Endothelial cell of umbilical vein (primary cell): ENCODE results near the gene JARID2. TPM values are rescaled to one million over a fixed set of nuclear protein-coding genes. Genes with fewer than 3 reads are reported as not detected.

ENCODE experiments used
- BruUV-seq: library from RNA; stranded (reverse); fragments of 400-500 nt; replicated peaks from 2 replicates; lab custom pipeline; 2021; lab: Mats Ljungman, UMichigan
- CTCF ChIA-PET: fragments of 300-600, 350-600 bp; sonication (Branson Sonifier 250); formaldehyde crosslinking; loops from one replicate; lab custom pipeline; 2021; ENCODE audit warnings: antibody characterized with exemption, inconsistent platforms; lab: Charles Lee
- POLR2A ChIA-PET: fragments of 300-600, 350-600 bp; sonication (Branson Sonifier 250); formaldehyde crosslinking; loops from one replicate; lab custom pipeline; 2021; ENCODE audit warnings: antibody characterized with exemption, inconsistent platforms; lab: Charles Lee
- DNase-seq: peaks from one replicate; pipeline ENCODE4 v3.0.0-alpha.2; 2011; ENCODE audit warnings: low read depth, low spot score
- FAIRE-seq: peaks from 2 replicates; lab custom pipeline; 2011; peaks lifted over from hg19 to GRCh38; lab: Jason Lieb, UNC
- H2AFZ ChIP-seq: 2 replicates; pipeline ENCODE4 v1.6.0; 2012; ENCODE audit warnings: low read depth, low read length, control low read depth, inconsistent platforms
- H3K27ac ChIP-seq: 2 replicates; pipeline ENCODE4 v1.5.1; 2011; ENCODE audit warnings: low read depth, mild to moderate bottlenecking, control low read depth, low read length, moderate library complexity; ENCODE audit not compliant: insufficient read depth
- H3K27me3 ChIP-seq, 2 experiments: 2 replicates each; pipeline versions ENCODE4 v1.6.0 to v1.6.1; 2011; ENCODE audit warnings: low read length in 2 of 2, mixed read lengths in 1 of 2; ENCODE audit not compliant: control insufficient read depth in 2 of 2, insufficient read depth in 2 of 2
- H3K36me3 ChIP-seq, 2 experiments: 2 replicates in 1 of 2; 3 replicates in 1 of 2; pipeline ENCODE4 v1.5.1; 2011; ENCODE audit warnings: low read length in 2 of 2, mild to moderate bottlenecking in 1 of 2, moderate library complexity in 1 of 2; ENCODE audit not compliant: control insufficient read depth in 2 of 2, insufficient read depth in 2 of 2; ENCODE audit errors: extremely low read depth in 1 of 2
- H3K4me1 ChIP-seq: 3 replicates; pipeline ENCODE4 v1.5.1; 2011; ENCODE audit warnings: mild to moderate bottlenecking, low read length; ENCODE audit not compliant: control insufficient read depth, insufficient read depth; ENCODE audit errors: extremely low read depth
- H3K4me2 ChIP-seq: 2 replicates; pipeline ENCODE4 v1.6.1; 2011; ENCODE audit warnings: low read length, control low read depth, mixed read lengths; ENCODE audit not compliant: insufficient read depth
- H3K4me3 ChIP-seq, 3 experiments: fragments of 200-600 bp in 1 of 3; sonication (generic), shearing (Covaris generic) in 1 of 3; replicated peaks in 1 of 3; 2 replicates each; pipeline ENCODE4 v1.5.1; 2011 to 2016; ENCODE audit warnings: control low read depth in 3 of 3, low read length in 3 of 3, mild to moderate bottlenecking in 2 of 3, inconsistent platforms in 1 of 3, low read depth in 1 of 3, moderate library complexity in 1 of 3; ENCODE audit not compliant: insufficient read depth in 1 of 3
- H3K79me2 ChIP-seq: 2 replicates; pipeline ENCODE4 v1.6.0; 2012; ENCODE audit warnings: low read length, inconsistent platforms; ENCODE audit not compliant: control insufficient read depth, insufficient read depth
- H3K9ac ChIP-seq: replicated peaks from 2 replicates; pipeline ENCODE3; 2011; ENCODE audit warnings: low read length, control low read depth; ENCODE audit not compliant: insufficient read depth; ENCODE audit errors: extremely low read depth
- H3K9me1 ChIP-seq: replicated peaks from 3 replicates; pipeline ENCODE4 v1.6.0; 2011; ENCODE audit warnings: mild to moderate bottlenecking, low read length; ENCODE audit not compliant: control insufficient read depth, insufficient read depth; ENCODE audit errors: extremely low read depth
- H3K9me3 ChIP-seq: replicated peaks from 2 replicates; pipeline ENCODE4 v1.5.1; 2012; ENCODE audit warnings: low read length, inconsistent platforms; ENCODE audit not compliant: control insufficient read depth, insufficient read depth
- H4K20me1 ChIP-seq: replicated peaks from 2 replicates; pipeline ENCODE3; 2011; ENCODE audit warnings: mild to moderate bottlenecking, low read length; ENCODE audit not compliant: control insufficient read depth, insufficient read depth; ENCODE audit errors: extremely low read depth
- CTCF ChIP-seq, 2 donors: IDR thresholded peaks; 1 replicate in 1 of 2; 2 replicates in 1 of 2; pipeline ENCODE4 v1.5.1; 2011; ENCODE audit warnings: low read length in 2 of 2, mild to moderate bottlenecking in 2 of 2, moderate library complexity in 2 of 2, control low read depth in 1 of 2, inconsistent platforms in 1 of 2, low read depth in 1 of 2; ENCODE audit not compliant: insufficient read depth in 1 of 2; ENCODE audit errors: extremely low read depth in 1 of 2
- EZH2 ChIP-seq: IDR thresholded peaks from 2 replicates; pipeline ENCODE4 v1.6.1; 2012; ENCODE audit warnings: borderline replicate concordance, low read depth, mild to moderate bottlenecking, moderate library complexity, low read length, inconsistent platforms; ENCODE audit not compliant: severe bottlenecking
- FOS ChIP-seq: IDR thresholded peaks from 2 replicates; pipeline ENCODE4 v1.6.1; 2011; ENCODE audit warnings: mild to moderate bottlenecking, low read length, moderate library complexity, borderline replicate concordance; ENCODE audit not compliant: insufficient read depth
- GATA2 ChIP-seq: IDR thresholded peaks from 2 replicates; pipeline ENCODE4 v1.7.0; 2011; ENCODE audit warnings: low read depth, mild to moderate bottlenecking, moderate library complexity, mixed read lengths, low read length; ENCODE audit not compliant: insufficient read length, insufficient read depth
- JUN ChIP-seq: IDR thresholded peaks from 2 replicates; pipeline ENCODE4 v1.6.1; 2011; ENCODE audit warnings: borderline replicate concordance, low read depth; ENCODE audit not compliant: insufficient read length, insufficient read depth
- MAX ChIP-seq: IDR thresholded peaks from 2 replicates; pipeline ENCODE4 v1.6.1; 2011; ENCODE audit not compliant: insufficient read depth, insufficient read length
- MYC ChIP-seq: IDR thresholded peaks from one replicate; pipeline ENCODE4 v1.6.1; 2011; ENCODE audit warnings: mild to moderate bottlenecking, low read depth, low read length
- POLR2A ChIP-seq: IDR thresholded peaks from 2 replicates; pipeline ENCODE4 v1.6.1; 2012; ENCODE audit warnings: low read depth, mild to moderate bottlenecking, control low read depth, low read length
- POLR2AphosphoS5 ChIP-seq: IDR thresholded peaks from 2 replicates; pipeline ENCODE4 v1.6.1; 2012; ENCODE audit warnings: low read depth, mild to moderate bottlenecking, control low read depth, low read length, moderate library complexity; ENCODE audit not compliant: insufficient read depth
- dilution Hi-C: fragments of 300-500 bp; cut with MboI; formaldehyde crosslinking; loops from one replicate; pipeline ENCODE4 v1.15.0; 2019; ENCODE audit warnings: low sequenced_read_pairs; ENCODE audit not compliant: extremely low pct_ligation_motif_present
- intact Hi-C: fragments of 100-400 bp; cut with micrococcal nuclease; formaldehyde crosslinking; loops from one replicate; pipeline ENCODE4 v1.10.0; 2022
- polyA plus RNA-seq, 4 experiments: library from polyadenylated mRNA; depleted of rRNA in 3 of 4; stranded (reverse) in 3 of 4; unstranded in 1 of 4; fragments of >200 nt; gene quantifications; 2 replicates each; pipeline versions ENCODE4 v1.2.1 to v1.2.3, GENCODE V29; 2011 to 2012; ENCODE audit warnings: missing spikeins in 1 of 4
- total RNA-seq: library from RNA; stranded (reverse); gene quantifications from 2 replicates; pipeline ENCODE4 v1.2.3, GENCODE V29; 2021

Gene JARID2
- total and polyA plus RNA-seq, 2 donors (not counting 3 experiments of a cell fraction or from before 2014, with no cell fraction given): 2.9 to 10.6 TPM

GRCh38 chr6:15427331-15428070, 181.6 kb downstream of the JARID2 start:
- no TSS peak for BruUV-seq
- no peak overlapping the region for H3K4me2 ChIP-seq
- no peaks in the 10 kb centered on the region for H4K20me1 ChIP-seq
- CTCF ChIA-PET: no interaction called here
- H3K36me3 ChIP-seq: no peaks in the 10 kb centered on the region
- no peak for FAIRE-seq
- H3K9ac ChIP-seq: no peak overlapping the region
- no peaks in the 10 kb centered on the region for H3K27me3 ChIP-seq
- no peaks in the 10 kb centered on the region for H3K9me3 ChIP-seq
- H3K79me2 ChIP-seq: no peaks in the 10 kb centered on the region
- POLR2A ChIA-PET: no interaction called here
- dilution Hi-C loops: no loop called here
- no peaks in the 10 kb centered on the region for H3K9me1 ChIP-seq
- no peak overlapping the region for H3K4me3 ChIP-seq
- peak; percentile 40 for DNase-seq
- H2AFZ ChIP-seq: no peak overlapping the region
- H3K27ac ChIP-seq: no peak overlapping the region
- no peaks in the 10 kb centered on the region for H3K4me1 ChIP-seq
- intact Hi-C loops: no loop called here
- no peak for TF ChIP-seq MAX

GRCh38 chr6:15429141-15430110, 183.6 kb downstream of the JARID2 start:
- Histone ChIP-seq H3K4me1 (peaks cover 18% of the 10 kb centered on the region), H3K27me3 (no peaks in the 10 kb centered on the region), H3K36me3 (no peaks in the 10 kb centered on the region), H3K4me3 (no peak overlapping the region), H3K9me3 (no peaks in the 10 kb centered on the region), H3K9ac (no peak overlapping the region), H3K9me1 (no peaks in the 10 kb centered on the region), H3K27ac (no peak overlapping the region), H2AFZ (no peak overlapping the region), H3K79me2 (no peaks in the 10 kb centered on the region), H3K4me2 (no peak overlapping the region), H4K20me1 (peaks cover 4% of the 10 kb centered on the region)
- dilution Hi-C loops: no loop called here
- BruUV-seq: no TSS peak
- FAIRE-seq: no peak
- intact Hi-C loops: no loop called here
- TF ChIP-seq JUN (no peak), GATA2 (no peak), POLR2A (no peak), EZH2 (no peak), FOS (no peak), CTCF (IDR thresholded peaks at IDR 0.05; ENCODE audit: extremely low read depth in 1 of 2, insufficient read depth in 1 of 2, low read depth in 1 of 2, low read length in 2 of 2) (no peak), POLR2AphosphoS5 (no peak), MYC (no peak), MAX (no peak)
- CTCF ChIA-PET: no interaction called here
- POLR2A ChIA-PET: no interaction called here
- DNase-seq: no peak
